HepG2 (cell line): Measurements from ENCODE around the gene NOS2. TPM values are rescaled to one million over a fixed set of nuclear protein-coding genes. Genes with fewer than 3 reads are reported as not detected.
A peak's percentile ranks its signal among the peaks of the same experiment; 100 is the strongest.
"Not testable (repeated sequence)": the region's sequence is repeated elsewhere in the genome, so short reads cannot be mapped to it uniquely, and the experiment has no call there.

Source experiments
- ATAC-seq: fragments of 200-7000 bp; cut with Tn5 transposase; 3 replicates; pipeline ENCODE4 v1.9.1; 2020; ENCODE audit warnings: mild to moderate bottlenecking, moderate library complexity
- BruUV-seq: library from RNA; stranded (reverse); fragments of 400-500 nt; replicated peaks from 2 replicates; lab custom pipeline; 2021; lab: Mats Ljungman, UMichigan
- CTCF ChIA-PET: fragments of 300-600 bp; formaldehyde crosslinking; extraction: SDS; loops from one replicate; lab custom pipeline; 2021; ENCODE audit warnings: low total read pairs, inconsistent platforms, low intra/inter-chr PET ratio; lab: Yijun Ruan, JAX
- POLR2A ChIA-PET: fragments of 350-600 bp; sonication (Branson Sonifier 250); formaldehyde crosslinking; loops from one replicate; lab custom pipeline; 2020; ENCODE audit warnings: antibody characterized with exemption, inconsistent platforms; lab: Yijun Ruan, JAX
- DNase-seq: peaks from one replicate; pipeline ENCODE4 v3.0.0-alpha.2; 2015; ENCODE audit warnings: low spot score
- FAIRE-seq: peaks from 3 replicates; lab custom pipeline; 2011; peaks lifted over from hg19 to GRCh38; lab: Jason Lieb, UNC
- H2AFZ ChIP-seq: one replicate; pipeline ENCODE4 v1.6.1; 2011; ENCODE audit warnings: low read length, inconsistent platforms
- H3K27ac ChIP-seq: fragments of 300-600 bp; 3 replicates; pipeline ENCODE4 v1.8.0; 2011; ENCODE audit warnings: mixed run types, mild to moderate bottlenecking, mixed read lengths, low read length, inconsistent platforms; ENCODE audit not compliant: insufficient read depth; ENCODE audit errors: extremely low read length
- H3K27me3 ChIP-seq, 2 experiments: fragments of 200-600 bp in 1 of 2; 2 replicates in 1 of 2; 3 replicates in 1 of 2; pipeline versions ENCODE4 v1.6.0 to v1.8.0; 2011; ENCODE audit warnings: low read length in 2 of 2, mild to moderate bottlenecking in 2 of 2, moderate library complexity in 2 of 2, inconsistent platforms in 1 of 2; ENCODE audit not compliant: insufficient read depth in 2 of 2, control insufficient read depth in 1 of 2
- H3K36me3 ChIP-seq, 2 experiments: fragments of 200-600 bp in 1 of 2; replicated peaks in 1 of 2; 2 replicates in 1 of 2; 3 replicates in 1 of 2; pipeline versions ENCODE4 v1.5.1 to v1.8.0; 2011; ENCODE audit warnings: low read length in 2 of 2, inconsistent platforms in 1 of 2; ENCODE audit not compliant: insufficient read depth in 2 of 2, control insufficient read depth in 1 of 2
- H3K4me1 ChIP-seq: 2 replicates; pipeline ENCODE4 v1.5.1; 2012; ENCODE audit warnings: low read length, inconsistent platforms; ENCODE audit not compliant: insufficient read depth
- H3K4me2 ChIP-seq: 2 replicates; pipeline ENCODE4 v1.6.0; 2011; ENCODE audit warnings: low read depth, low read length, inconsistent platforms
- H3K4me3 ChIP-seq, 3 experiments: fragments of 200-600 bp in 1 of 3; sonication (generic), shearing (Covaris generic) in 1 of 3; replicated peaks in 1 of 3; 2 replicates each; pipeline ENCODE4 v1.5.1; 2011 to 2016; ENCODE audit warnings: low read length in 3 of 3, inconsistent platforms in 2 of 3, low read depth in 2 of 3, mild to moderate bottlenecking in 2 of 3, control low read depth in 1 of 3, mixed read lengths in 1 of 3; ENCODE audit not compliant: insufficient read depth in 1 of 3
- H3K79me2 ChIP-seq: one replicate; pipeline ENCODE4 v1.6.1; 2011; ENCODE audit warnings: low read length, inconsistent platforms; ENCODE audit not compliant: insufficient read depth
- H3K9ac ChIP-seq: 2 replicates; pipeline ENCODE4 v1.6.0; 2011; ENCODE audit warnings: mild to moderate bottlenecking, low read depth, low read length, inconsistent platforms; ENCODE audit not compliant: insufficient read depth
- H3K9me3 ChIP-seq: 2 replicates; pipeline ENCODE4 v1.5.1; 2012; ENCODE audit warnings: mild to moderate bottlenecking, low read length
- H4K20me1 ChIP-seq: 2 replicates; pipeline ENCODE4 v1.6.0; 2011; ENCODE audit warnings: inconsistent platforms, mild to moderate bottlenecking, low read length, moderate library complexity; ENCODE audit not compliant: insufficient read depth
- FOXA3 ChIP-seq: IDR thresholded peaks from 2 replicates; pipeline ENCODE4 v1.6.1; 2016; ENCODE audit warnings: missing genetic modification reagents, missing compliant biosample characterization
- MEF2D ChIP-seq: sonication (generic); formaldehyde crosslinking; IDR thresholded peaks from 2 replicates; pipeline ENCODE4 v1.5.1; 2020; ENCODE audit warnings: mild to moderate bottlenecking, missing genetic modification reagents
- MEIS2 ChIP-seq: sonication (generic); formaldehyde crosslinking; IDR thresholded peaks from 2 replicates; pipeline ENCODE4 v1.9.0; 2021; ENCODE audit warnings: mild to moderate bottlenecking, missing genetic modification reagents
- THYN1 ChIP-seq: sonication (generic); formaldehyde crosslinking; IDR thresholded peaks from 2 replicates; pipeline ENCODE4 v1.8.1; 2023; ENCODE audit warnings: low read depth, mild to moderate bottlenecking, moderate library complexity, missing genetic modification reagents, borderline replicate concordance
- ZBTB3 ChIP-seq: sonication (generic); formaldehyde crosslinking; IDR thresholded peaks from 2 replicates; pipeline ENCODE4 v1.4.0; 2020; ENCODE audit warnings: low read depth, mild to moderate bottlenecking, moderate library complexity, missing genetic modification reagents, borderline replicate concordance
- ZNF563 ChIP-seq: sonication (generic); formaldehyde crosslinking; IDR thresholded peaks from 2 replicates; pipeline ENCODE4 v1.8.0; 2022; ENCODE audit warnings: mild to moderate bottlenecking, moderate library complexity, missing genetic modification reagents
- WGBS: methylation state at CpG from one replicate; pipeline ENCODE4 v1.1.6; 2017; ENCODE audit warnings: low lambda C conversion rate; 5-methylcytosine and 5-hydroxymethylcytosine counted together
- in situ Hi-C: cut with HindIII; loops from 2 replicates; pipeline ENCODE4 v1.10.0; 2017; ENCODE audit warnings: low pct_unique_long_range_greater_than_20kb; ENCODE audit not compliant: extremely low pct_ligation_motif_present
- intact Hi-C: fragments of 100-400 bp; cut with micrococcal nuclease; formaldehyde crosslinking; loops from one replicate; pipeline ENCODE4 v1.10.0; 2022; ENCODE audit not compliant: unreplicated experiment
- polyA plus RNA-seq, 8 experiments: library from polyadenylated mRNA; depleted of rRNA in 3 of 8; stranded (reverse) in 7 of 8; unstranded in 1 of 8; fragments of >200 nt; fragmentation: Illumina TruSeq in 4 of 8; extraction: Trizol in 4 of 8; gene quantifications; 2 replicates each; pipeline versions ENCODE4 v1.2.1 to v1.2.3, GENCODE V29; 2011 to 2016; ENCODE audit warnings: low read depth in 4 of 8, missing spikeins in 1 of 8, mixed read lengths in 1 of 8; ENCODE audit not compliant: insufficient read depth in 1 of 8
- total RNA-seq, 5 experiments: library from RNA; depleted of rRNA; stranded (reverse); fragments of >200 nt; fragmentation: Illumina TruSeq; extraction: Trizol; gene quantifications; 2 replicates each; pipeline ENCODE4 v1.2.3, GENCODE V29; 2016; ENCODE audit warnings: low read depth in 1 of 5

NOS2 gene
- total and polyA plus RNA-seq, 2 of the 13 experiments (the other 11 are each of a cell fraction or from before 2014, with no cell fraction given), result 0.02 TPM; not detected in 1

DNA sequence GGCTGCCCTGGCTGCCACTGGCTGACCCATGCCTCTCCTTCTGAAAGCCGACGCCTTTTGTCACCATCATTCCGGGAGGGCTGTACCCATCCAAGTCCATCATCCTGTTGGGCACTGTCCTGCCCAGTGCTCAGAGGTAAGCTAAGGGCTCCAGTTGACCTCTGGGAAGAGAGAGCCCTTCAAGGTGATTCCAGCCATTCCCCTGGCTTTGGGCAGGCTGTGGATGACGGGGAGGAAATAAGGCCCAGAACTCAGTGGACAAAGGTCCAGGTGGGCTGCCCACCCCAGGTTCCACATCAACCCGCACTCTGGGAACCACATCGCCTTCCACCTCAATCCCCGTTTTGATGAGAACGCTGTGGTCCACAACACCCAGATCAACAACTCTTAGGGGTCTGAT is 45.8 kb downstream of the NOS2 start:
- Histone ChIP-seq H3K4me1 (no peaks in the 10 kb centered on the region), H3K27me3 (no peaks in the 10 kb centered on the region; a peak in 2 of 5 replicates), H3K9me3 (no peaks in the 10 kb centered on the region), H3K4me3 (no peak overlapping the region), H2AFZ (no peak overlapping the region), H3K27ac (no peak overlapping the region), H4K20me1 (no peaks in the 10 kb centered on the region), H3K79me2 (no peaks in the 10 kb centered on the region), H3K4me2 (no peak overlapping the region), H3K36me3 (no peaks in the 10 kb centered on the region), H3K9ac (no peak overlapping the region)
- intact Hi-C loops, result no loop called here
- ChIA-PET POLR2A (no interaction called here), CTCF (no interaction called here)
- no peak for FAIRE-seq
- no peak for ATAC-seq
- in situ Hi-C loops, result no loop called here
- BruUV-seq, result no TSS peak
- no peak for DNase-seq
- no peak for TF ChIP-seq ZBTB3 (CRISPR knock-in tag)
- no peak for TF ChIP-seq MEF2D (CRISPR knock-in tag)
- no peak for TF ChIP-seq FOXA3 (CRISPR knock-in tag)
- TF ChIP-seq MEIS2 (CRISPR knock-in tag), result no peak
- no peak for TF ChIP-seq ZNF563
- TF ChIP-seq THYN1, result no peak
- WGBS, result 81% methylated on average over 7 of the region's 8 CpGs

DNA sequence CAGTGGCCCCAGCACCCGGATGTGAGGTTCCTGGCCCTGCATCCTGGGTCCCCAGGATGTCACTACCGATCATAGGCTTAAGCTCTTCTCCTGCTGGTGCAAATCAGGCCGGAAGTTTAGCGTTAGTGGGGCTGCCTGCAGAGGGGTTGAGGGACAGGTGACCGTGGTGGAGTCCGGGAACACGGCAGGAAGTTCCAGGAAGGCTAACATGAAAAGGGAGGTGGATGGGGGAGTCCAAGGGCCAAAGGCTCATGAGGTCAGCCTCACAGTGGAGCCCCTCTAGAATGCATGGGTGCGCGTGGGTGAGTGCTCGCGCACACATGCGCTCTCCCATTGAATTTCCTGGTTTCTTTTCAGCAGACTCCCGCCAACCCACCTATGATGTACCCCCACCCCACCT is 46.6 kb downstream of the NOS2 start:
- DNase-seq, CTCF ChIA-PET, H3K36me3 ChIP-seq, H3K27ac ChIP-seq, H3K27me3 ChIP-seq, H3K4me3 ChIP-seq, H3K79me2 ChIP-seq, H3K9ac ChIP-seq, ATAC-seq, H4K20me1 ChIP-seq, FAIRE-seq, H3K9me3 ChIP-seq, POLR2A ChIA-PET, H3K4me2 ChIP-seq, H2AFZ ChIP-seq, H3K4me1 ChIP-seq, BruUV-seq, intact Hi-C loops, in situ Hi-C loops: not testable (repeated sequence)
- 38% methylated on average over 13 of the region's 13 CpGs for WGBS

DNA sequence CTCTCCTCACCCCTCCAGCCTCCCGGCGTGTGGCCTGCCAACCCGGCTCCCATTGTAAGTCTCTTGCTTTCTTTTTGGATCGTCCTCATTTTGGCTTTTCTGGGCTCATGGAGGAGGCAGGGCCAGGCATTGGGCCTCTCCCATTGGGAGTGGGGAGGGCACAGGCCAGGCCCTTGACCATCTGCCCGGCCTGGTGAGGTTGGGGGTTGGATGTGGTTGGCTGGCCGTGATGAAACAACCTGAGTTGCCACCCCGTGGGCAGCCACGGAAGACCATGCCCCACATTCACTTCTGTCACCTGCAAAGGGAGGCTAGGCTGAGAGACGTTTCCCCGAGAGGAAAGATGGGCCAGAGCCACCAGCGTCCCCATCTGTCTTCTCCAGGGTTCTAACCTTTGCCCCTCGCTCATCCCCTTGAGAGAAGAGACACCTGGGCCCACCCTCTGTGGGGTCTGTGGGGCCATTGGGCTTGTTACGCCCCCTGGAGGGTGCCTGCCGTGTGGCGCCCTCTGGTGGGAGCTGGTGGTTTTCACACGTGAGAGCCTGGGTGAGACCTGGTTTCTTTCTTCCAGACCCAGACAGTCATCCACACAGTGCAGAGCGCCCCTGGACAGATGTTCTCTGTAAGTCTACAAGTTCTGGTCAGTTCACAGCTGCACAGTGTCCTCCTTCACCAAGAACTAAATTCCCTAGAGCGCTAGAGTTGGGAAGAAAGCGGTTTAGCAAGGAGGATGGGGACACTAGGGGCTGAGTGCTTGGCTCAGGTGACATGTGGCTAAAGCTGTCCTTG is 47.3 kb downstream of the NOS2 start:
- 36% methylated on average over 2 of the region's 19 CpGs for WGBS
- peak; percentile 50 for FAIRE-seq

More for the DNA sequence above, 47.3 kb downstream of the NOS2 start:
- H3K9me3 ChIP-seq, CTCF ChIA-PET, H3K4me2 ChIP-seq, H3K9ac ChIP-seq, DNase-seq, H3K79me2 ChIP-seq, H2AFZ ChIP-seq, H3K4me3 ChIP-seq, in situ Hi-C loops, H3K27ac ChIP-seq, POLR2A ChIA-PET, H3K27me3 ChIP-seq, BruUV-seq, H3K36me3 ChIP-seq, H4K20me1 ChIP-seq, intact Hi-C loops, H3K4me1 ChIP-seq: not testable (repeated sequence)
- peak; percentile 56 for ATAC-seq
